Fibroblast of skin of left biceps (primary cell): ENCODE measurements around the gene GPR15LG.
"Not testable (repeated sequence)": the region's sequence is repeated elsewhere in the genome, so short reads cannot be mapped to it uniquely, and the experiment has no call there.

Source experiments
- DNase-seq, 2 experiments: peaks; one replicate each; pipeline ENCODE4 v3.0.0-alpha.2; 2013; ENCODE audit warnings: low read depth in 2 of 2

GPR15LG gene

DNA sequence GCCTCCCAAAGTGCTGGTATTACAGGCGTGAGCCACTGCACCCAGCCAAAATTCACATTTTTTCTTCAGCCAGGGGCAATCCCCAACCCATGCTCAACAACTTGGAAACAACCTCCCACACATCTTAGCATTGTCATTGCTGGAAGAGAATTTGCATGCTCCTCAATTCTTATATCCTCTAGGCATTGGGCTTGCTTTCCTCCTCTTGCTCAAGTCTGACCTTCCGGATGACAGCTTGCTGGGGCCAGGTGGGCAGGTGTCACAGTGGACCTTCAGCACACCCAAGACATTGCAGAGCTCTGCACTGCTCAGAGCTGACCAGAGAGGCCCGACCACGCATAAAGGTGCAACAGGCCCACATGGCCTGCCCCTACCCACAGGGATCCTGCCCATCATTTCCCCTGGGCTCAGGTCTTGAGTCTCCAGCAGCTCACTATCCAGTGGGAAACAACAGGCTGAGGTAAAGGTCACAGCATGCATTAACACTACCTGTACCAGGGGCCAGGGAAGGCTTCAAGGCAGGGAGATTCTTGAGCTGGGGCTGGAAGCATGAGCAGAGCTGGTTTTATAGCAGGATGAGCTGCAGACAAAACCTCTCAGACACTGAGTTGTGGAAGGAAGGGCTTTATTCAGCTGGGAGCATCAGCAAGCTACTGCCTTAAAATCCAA lies 6.8 kb upstream of the GPR15LG start:
- no peak for DNase-seq

DNA sequence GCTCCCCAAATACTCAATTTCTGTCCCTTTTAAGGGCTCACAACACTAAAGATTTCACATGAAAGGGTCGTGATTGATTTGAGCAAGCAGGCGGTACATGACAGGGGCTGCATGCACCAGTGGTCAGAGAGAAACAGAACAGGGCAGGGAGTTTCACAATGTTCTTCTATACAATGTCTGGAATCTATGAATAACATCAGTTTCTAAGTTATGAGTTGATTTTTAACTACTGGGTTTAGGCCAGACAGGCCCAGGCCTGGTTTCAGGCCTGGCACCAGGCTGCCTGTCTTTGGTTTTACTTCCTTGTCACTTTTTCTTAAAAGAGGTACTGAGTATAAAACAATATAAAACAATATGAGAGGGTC lies 6.3 kb upstream of the GPR15LG start:
- not testable (repeated sequence) for DNase-seq

DNA sequence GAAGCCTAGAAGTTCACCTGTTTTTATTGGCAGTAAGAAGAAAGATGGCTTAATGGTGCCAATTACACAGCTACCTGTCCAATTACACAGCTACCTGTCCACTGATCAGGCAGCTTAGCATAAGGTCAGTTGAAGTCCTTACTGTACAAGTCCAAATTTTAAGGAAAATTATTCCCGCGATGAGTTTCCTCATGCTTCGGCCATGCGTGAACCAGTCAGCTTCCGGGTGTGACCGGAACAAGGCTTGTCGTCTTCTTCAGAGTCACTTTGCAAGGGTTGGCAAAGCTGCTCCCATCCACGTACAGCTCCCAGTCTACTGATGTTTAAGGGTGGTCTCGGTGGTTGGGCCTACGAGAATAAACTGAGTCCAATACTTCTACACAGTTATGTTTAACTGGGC lies 5.2 kb upstream of the GPR15LG start:
- DNase-seq: not testable (repeated sequence)

DNA sequence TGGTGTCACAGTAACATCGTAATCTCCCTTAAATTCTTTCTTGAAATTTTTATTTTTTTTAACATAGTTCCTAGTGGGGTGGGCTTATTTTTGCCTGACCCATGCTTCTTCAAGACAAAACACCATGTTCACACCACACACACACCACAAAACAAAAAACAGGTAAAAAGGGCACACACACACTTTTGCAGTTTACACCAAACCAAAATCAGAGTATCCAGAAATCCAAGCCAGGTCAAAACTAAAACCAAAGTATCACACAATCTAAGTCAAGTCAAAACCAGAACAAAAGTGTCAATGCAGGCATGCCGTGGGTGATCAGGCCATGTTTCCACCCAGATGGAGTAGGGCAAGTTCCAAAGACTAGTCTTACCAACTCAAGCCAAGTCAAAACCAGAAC lies 2.4 kb upstream of the GPR15LG start:
- DNase-seq: not testable (repeated sequence)

DNA sequence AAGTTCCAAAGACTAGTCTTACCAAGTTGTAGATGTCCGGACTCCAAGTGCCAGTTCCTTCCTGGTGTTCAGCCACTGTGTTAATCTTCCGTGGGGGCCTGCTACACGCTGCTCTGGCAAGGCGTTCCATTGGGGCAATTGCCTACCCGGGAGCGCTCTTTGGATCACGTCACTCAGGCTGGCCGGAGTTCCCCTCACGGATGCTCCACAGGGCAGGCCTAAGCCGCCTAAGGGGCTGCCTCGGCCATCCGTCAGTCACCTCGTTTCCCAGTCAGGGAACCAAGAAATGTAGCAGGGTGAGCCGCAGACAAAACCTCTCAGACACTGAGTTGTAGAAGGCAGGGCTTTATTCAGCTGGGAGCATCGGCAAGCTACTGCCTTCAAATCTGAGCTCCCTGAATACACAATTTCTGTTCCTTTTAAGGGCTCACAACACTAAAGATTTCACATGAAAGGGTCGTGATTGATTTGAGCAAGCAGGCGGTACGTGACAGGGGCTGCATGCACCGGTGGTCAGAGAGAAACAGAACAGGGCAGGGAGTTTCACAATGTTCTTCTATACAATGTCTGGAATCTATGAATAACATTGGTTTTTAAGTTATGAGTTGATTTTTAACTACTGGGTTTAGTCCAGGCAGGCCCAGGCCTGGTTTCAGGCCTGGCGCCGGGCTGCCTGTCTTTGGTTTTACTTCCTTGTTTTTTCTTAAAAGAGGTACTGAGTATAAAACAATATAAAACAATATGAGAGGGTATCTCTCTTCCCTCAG lies 1.7 kb upstream of the GPR15LG start:
- not testable (repeated sequence) for DNase-seq

DNA sequence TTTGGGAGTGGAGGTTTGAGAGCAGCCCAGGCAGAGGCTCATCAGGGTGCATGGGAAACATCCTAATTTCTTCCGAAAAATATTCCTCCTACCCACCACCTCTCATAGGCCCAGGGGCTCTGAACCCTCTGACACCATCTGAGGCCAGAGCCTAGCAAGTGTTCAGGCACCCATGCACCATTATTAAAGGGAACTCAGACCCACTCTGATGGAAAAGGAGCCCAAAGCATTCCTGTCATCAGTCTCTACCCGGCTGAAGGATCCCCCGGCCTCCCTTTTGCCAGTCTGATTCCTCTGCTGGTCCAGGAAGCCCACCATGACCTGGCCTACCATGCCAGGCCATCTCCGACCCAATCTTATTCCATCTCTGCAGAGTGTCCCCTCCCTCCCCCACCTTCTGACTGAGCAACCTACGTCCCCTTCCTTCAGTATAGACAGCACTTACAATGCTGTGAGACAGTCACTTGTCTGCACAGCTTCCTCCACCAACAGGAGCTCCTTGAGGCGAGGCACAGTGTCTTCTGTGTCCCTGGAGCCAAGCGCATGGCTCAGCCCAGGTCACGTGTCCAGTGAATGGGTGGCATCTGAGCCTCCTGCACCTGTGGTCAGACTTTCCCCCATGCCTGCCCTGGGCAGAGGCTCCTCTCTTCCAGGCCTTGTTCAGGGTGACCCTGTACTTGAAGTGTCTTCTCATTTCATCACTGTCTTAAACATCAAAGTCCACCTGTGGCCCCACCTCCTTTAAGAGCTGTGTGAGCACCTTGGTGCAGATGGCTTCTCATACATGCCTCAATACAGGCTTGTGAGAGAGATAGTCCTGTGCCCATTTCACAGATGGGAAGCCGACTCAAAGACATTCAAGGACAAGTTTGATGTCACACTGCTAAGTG lies 889 bp upstream of the GPR15LG start:
- no peak for DNase-seq

DNA sequence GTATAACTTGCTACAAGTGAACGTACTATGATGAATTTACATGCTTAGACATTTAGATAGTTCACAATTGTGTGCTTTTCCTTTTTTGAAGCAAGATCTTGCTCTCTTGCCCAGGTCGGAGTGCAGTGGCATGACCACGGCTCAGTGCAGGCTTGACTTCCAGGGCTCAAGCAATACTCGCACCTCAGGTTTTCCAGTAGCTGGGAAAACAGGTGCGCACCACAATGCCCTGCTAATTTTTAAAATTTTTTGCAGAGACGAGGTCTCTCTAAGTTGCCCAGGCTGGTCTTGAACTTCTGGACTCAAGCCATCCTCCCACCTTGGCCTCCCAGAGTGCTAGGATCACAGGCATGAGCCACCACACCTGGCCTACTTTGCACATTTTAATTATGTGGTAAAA lies 1.8 kb downstream of the GPR15LG start:
- no peak for DNase-seq

DNA sequence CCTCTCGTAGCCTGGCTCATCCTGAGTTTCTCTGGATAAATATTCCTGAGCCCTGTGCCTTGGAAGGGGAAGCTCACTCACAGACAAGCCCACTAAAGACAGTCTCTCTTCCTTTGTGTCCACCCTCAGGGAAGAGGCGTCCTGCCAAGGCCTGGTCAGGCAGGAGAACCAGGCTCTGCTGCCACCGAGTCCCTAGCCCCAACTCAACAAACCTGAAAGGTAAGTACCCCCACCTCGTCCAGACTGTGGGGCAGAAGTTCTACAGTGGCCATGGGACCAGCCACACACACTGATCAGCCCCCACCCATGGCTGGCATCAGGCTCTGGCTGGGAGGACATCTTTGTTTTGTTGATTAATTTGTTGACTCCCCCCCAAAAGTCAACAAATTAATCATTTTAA lies 2.8 kb downstream of the GPR15LG start:
- DNase-seq: no peak

DNA sequence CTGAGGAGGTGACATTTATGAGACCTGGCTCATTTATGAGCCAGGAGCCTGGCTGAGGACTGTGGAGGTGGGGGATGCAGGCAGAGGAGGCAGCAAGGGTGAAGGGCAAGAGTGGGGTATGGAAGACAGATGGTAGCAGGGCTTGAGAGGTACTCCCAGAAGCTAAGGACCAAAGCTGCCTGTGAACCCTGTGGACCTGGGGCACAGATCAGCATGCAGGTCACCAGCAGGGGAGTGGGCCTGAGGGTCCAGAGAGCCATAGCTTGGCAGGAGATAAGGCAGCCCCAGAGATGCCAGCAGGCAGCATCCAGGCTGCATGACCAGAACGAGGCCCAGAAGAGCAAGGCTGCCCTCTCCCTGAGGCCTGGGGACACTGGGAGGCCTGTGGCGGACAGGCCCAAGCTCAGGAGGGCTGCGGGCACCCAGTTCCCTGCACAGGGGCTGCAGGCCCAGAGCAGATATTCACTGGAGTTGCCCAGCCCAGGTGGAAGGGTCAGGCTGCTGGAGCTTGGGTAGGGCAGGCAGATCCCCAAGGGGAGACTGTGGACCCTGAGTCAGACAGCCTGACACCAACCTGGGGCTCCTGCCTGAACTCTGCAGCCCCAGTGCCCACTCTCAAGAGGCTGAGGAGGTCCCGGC lies 3.4 kb downstream of the GPR15LG start:
- no peak for DNase-seq

DNA sequence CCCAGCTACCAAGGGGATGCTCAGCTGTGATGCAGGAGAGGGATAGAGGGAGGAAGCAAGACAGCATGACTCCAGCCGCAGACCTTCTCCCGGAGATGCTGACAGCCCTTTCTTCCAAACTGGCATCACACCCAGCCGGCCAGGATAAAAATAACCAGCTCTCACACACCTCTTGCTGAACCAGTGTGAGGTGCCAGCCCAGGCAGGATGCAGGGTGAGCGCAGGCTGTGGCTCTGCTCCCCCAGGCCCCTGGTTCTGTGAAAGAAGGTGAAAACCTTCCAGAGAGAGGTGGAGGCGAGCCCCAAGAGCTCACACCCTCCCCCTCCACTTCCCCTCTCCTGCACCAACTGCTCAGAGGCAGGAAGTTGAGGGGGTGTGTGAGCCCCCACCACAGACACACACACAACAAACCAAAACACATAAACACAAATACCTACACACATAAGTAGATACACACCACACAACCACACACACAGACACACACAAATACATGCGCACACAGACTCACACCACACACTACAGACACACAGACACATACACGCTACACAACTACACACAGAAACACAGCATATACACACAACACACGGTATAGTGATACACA lies 4.0 kb downstream of the GPR15LG start:
- no peak for DNase-seq

DNA sequence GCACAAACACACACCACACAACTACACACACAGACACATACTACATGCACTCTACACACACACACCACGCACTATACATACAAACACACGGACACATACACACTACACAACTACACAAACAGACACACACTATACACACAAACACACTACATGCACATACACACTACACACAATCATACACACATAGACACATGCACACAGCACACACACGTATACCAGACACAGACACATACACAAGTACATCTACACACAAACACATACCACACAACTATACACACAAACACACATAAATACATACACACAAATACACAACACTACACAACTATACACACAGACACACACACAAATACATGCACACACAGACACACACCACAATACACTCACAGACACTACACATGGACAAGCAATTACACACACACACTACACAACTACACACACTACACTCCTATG lies 4.6 kb downstream of the GPR15LG start:
- DNase-seq: no peak

DNA sequence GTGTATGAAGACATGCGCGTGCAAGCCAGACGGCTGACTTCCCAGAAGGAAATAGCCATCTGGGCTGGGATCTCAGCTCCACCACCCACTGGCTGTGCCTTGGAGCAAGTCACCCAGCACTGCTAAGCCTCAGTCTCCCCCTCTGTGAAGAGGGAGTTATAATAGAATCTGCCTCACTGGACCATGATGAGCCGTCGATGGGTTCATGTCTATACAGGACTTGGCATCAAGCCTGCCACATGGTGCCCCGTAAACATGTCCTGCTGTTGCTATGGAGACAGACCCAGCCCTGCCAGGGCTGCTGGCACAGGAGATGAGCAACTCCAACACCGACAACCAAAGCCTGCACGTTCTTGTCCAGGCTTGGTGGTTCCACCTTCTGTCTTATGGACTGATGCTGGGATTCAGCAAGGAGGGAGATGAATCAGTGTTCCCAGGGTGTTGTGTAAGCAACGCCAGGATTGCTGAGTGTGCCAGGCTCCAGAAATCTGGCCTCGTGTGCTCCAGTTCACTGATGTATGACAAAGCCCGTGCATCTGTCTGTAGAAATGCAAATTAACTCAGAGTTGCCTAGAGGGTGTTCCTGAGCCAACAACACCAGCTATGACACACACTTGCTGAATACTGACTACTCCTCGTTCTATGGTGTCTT lies 5.6 kb downstream of the GPR15LG start:
- DNase-seq: no peak

DNA sequence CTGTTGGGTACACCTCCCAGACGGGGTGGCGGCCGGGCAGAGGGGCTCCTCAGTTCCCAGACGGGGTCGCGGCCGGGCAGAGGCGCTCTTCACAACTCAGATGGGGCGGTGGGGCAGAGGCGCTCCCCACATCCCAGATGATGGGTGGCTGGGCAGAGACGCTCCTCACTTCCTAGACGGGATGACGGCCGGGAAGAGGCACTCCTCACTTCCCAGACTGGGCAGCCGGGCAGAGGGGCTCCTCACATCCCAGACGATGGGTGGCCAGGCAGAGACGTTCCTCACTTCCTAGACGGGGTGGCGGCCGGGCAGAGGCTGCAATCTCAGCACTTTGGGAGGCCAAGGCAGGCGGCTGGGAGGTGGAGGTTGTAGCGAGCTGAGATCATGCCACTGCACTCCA lies 6.8 kb downstream of the GPR15LG start:
- not testable (repeated sequence) for DNase-seq

DNA sequence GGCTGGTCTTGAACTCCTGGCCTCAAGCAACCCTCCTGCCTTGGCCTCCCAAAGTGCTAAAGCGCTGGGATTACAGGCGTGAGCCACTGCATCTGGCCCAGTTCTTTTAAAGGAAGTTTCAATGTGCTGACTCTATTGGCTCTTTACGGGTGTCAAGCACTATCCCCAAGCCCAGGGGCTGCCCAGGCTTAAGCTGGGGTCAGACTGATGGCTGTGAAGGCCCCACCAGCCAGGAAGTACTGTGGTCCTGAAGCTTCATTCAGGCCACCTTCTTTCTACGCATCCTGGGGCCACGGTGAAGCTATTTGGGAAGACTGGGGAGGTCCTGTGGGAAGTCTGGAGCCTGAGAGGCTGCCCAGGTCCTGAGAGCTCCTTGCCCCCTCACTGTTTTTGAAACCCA lies 8.0 kb downstream of the GPR15LG start:
- no peak for DNase-seq

DNA sequence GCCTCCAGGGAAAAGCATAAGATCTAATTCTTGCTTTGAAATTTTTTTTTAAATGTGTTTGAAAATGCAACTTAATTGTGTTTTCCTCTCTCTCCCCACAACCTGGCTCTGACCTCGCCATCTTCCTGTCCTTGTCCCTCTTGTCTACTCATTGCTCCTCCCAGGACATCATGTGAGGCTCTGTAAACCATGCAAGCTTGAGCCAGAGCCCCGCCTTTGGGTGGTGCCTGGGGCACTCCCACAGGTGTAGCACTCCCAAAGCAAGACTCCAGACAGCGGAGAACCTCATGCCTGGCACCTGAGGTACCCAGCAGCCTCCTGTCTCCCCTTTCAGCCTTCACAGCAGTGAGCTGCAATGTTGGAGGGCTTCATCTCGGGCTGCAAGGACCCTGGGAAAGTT lies 10.9 kb downstream of the GPR15LG start:
- no peak for DNase-seq

DNA sequence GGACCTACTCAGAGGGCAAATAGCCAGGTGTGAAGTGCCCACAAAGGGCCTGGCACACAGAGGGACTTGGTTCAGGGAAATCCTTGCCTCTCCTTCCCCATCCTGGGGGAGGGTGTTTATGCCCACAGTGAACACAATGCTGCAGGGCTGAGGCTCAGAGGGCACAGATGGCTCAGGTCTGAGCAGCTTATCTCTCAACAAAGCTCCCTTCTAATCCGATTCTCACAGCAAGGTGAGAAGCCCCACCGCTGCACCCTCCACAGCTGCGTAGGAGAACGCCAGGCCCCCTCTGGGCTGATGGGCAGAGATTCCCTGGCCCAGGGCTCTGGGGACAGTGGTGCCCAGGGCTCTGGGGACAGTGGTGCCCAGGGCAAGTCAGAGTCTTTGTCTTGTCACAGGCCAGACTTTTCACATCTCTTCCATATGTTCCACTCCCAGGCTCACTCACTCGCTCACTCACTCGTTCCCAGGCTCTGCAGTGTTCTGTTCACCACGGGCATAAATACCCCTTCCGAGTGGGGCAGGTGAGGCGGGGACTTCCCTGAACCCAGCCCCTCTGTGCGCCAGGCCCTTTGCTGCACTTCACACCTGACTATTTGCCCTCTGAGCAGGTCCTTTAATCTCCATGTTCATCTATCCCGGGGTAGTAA lies 12.1 kb downstream of the GPR15LG start:
- no peak for DNase-seq

DNA sequence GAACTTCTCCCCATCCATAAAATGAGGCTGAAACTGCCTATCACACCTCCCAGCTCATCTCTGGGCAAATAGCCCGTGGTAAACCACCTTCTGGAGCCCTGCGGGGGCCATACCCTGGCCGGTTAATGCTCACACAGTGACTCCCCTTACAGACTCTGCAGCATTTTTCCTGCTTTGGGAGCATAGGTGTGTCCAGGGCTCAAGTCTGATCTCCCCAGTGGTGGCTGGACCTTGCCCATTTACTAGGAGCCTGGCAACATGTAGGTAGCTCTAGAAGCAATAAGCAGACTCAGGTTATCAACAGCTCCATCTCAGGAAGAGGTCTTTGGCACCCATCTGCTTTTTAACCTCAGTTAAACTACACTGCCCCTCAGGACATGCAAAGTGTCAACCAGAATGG lies 15.2 kb downstream of the GPR15LG start:
- no peak for DNase-seq

DNA sequence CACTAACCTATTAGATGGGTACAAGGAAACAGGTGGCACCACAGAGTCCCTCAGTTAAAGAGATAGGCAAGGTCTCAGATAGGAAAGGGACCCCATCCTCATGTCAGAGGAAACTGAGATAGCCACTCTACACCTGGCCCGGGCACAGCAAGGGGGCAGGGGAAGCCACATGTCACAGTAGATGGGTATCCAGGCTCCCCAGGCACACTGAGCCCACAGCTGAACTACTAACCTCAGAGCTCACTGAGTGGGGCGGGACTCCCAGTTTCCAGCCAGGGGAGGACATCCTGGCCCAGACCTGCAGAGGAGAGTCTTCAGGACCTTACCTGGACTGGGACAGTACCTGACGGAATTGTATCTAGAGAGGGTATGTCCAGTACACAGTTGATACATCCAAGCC lies 17.0 kb downstream of the GPR15LG start:
- DNase-seq: no peak

DNA sequence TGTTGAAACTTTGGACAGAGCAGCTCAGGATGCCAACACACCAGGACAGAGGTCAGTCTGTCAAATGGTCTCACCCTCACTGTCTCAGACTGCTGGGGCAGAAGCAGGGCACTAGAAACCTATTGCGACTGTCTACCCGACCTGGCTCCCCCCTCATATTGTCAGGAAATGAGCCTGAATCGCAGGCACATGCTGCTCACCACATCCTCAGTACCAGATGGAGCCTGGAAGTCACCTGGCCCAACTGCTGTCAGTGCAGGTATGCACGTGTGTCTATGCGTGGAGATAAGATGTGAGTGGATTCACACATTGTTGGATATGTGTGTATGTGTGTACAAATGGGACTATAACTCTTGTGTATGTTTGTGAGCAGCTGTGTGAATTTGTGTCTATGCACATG lies 17.5 kb downstream of the GPR15LG start:
- DNase-seq: no peak

DNA sequence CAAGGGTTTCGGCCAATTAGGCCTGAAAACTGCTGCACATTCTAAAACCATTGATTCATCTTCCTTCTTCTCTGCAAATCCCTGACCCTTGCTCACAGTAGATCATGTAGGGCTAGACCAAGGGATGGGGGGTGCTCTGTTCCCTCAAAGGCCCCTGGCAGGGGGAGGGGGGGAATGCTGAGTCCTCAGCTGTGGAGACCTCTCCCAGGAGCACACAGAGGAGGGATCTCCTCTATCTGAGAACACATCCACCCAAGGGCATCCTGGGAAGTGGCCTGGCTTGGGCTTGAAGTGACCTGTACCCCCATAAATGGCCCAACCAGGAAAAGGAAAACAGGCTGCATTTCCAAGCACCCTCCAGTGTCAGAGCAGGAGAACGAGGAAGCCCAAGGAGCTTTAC lies 19.7 kb downstream of the GPR15LG start:
- no peak for DNase-seq
